HUDEP-2 (cell line): ENCODE results near the gene ZNF574.

Experiments used
- DNase-seq, 76 experiments: peaks; one replicate each; lab custom pipeline; 2025; ENCODE audit not compliant: unreplicated experiment in 76 of 76; lab: John Stamatoyannopoulos, UW

ZNF574 gene

GRCh38 chr19:42078538-42079275, 2.7 kb downstream of the ZNF574 start:
- DNase-seq: peak in 22 of 76 experiments; percentile 10 to 42 (median 20)

GRCh38 chr19:42079276-42079669, 3.3 kb downstream of the ZNF574 start:
- DNase-seq: no peak

- DNase-seq: no peak
Observed at GRCh38 chr19:42079886-42080763, 4.2 kb downstream of the ZNF574 start.

- DNase-seq: no peak
Observed at GRCh38 chr19:42080764-42081375, 4.9 kb downstream of the ZNF574 start.

- DNase-seq: peak in 22 of 76 experiments; percentile 6 to 50 (median 22)
Observed at GRCh38 chr19:42081584-42082203, 5.7 kb downstream of the ZNF574 start.

GRCh38 chr19:42083537-42083936, 7.6 kb downstream of the ZNF574 start:
- DNase-seq: no peak

DNA sequence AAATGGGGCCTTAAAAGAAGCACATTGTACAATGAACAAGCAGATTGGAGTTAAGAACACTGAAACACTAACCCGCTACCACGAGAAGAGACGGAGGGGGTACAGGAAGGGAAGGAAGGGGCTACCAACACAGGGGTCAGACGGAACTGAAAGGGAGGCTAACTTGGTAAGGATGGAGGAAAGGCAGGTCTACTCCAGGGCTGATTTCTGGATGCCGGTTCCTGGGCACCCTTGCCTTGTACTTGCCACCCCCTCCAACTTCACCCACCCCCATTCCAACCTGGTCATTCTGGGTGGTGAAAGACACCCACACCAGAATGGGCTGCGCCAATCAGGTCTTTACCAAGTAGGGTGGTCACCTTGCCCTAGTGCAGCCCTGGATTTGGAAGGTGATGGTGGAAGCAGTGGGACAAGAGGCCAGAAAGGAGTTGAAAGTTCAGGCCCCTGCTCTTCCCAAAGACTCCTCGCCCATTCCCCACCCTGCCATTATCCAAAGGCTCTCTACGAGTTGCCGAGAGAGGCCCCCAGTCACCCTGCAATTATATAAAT, 10.3 kb downstream of the ZNF574 start:
- no peak for DNase-seq

GRCh38 chr19:42086770-42087550, 11.0 kb downstream of the ZNF574 start:
- DNase-seq: no peak

GRCh38 chr19:42088471-42089190, 12.7 kb downstream of the ZNF574 start:
- DNase-seq: no peak

DNA sequence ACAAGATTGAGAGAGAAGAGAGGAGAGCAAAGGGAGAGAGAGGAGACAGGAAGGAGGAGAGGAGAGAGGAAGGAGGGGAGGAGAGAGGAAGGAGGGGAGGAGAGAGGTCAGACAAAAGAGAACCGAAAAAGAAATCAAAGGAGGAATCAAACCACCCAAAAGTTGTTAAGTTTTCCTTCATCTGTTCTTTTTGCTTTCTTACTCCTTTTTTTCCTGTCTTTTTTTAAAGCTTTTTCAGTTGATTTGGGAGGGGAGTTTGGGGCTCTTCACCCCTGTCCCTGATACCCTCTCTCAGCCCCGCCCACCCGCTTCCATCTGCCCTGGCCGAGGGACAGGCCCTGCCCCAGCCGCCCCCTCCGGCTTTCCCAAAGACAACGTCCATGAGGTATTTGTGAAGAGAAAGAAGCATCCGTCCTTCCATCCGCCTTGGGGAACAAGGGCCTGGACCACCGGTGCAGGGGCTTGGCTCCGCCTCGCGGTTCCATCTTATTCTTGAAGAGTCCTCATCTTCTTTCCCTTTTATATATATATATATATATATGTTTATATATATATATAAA, 13.3 kb downstream of the ZNF574 start:
- DNase-seq: no peak

DNA sequence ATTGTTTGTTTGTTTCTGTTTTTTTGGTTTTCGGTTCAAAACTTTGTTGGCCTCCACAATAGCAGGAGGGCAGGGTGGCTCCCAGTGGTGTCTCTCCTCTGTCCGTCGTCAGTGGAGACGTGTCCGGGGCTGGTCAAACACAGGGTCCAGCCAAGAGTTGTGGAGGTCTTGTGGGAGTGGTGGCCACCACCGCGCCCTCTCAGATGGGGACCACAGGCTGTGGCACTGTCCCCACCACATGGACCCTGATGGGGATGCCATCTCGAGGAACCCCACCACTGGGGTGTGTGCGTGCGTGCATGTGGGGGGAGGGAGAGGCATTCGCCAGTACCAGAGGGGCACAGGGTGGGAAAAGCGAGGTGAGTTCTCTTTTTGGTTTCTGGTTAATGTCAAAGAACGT, 13.8 kb downstream of the ZNF574 start:
- no peak for DNase-seq

DNA sequence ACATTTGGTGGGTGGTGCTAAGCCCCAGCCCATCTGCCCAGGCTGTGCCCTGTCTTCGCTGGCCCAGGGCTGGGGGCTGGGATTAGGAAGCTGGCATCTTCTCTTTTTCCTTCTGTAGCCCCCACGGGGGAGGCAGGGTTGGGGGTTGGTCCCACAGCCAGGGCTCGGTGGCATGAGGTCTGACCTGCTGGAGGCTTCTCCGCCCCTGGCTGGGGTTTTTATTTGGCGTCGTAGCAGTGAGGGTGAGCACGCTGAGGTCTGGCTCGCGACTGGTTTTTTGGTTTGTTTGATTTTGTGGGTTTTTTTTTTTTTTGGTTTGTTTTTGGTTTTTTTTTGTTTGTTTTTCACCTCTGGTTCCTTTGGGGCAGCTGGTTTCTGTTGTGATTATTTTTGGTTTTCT, 14.7 kb downstream of the ZNF574 start:
- DNase-seq: no peak

DNA sequence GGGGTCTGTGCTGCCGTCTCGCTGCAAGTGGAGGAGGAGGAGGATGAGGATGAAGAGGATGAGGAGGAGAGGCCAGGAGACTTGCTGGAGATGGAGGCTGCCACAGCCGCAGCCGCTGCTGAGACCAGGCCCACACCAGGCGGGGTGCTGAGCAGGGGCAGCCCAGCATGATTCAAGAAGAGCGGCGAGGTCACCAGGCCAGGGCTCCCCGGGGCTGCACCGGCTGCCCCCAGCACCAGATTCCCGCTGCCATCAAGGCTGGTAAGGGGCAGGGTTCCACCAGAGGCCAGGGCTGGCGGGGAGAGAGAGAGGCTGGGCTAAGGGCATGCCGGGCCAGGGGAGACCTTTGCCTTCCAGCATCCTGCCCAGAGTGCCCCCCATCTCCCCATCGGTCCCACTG, 15.3 kb downstream of the ZNF574 start:
- DNase-seq: no peak

DNA sequence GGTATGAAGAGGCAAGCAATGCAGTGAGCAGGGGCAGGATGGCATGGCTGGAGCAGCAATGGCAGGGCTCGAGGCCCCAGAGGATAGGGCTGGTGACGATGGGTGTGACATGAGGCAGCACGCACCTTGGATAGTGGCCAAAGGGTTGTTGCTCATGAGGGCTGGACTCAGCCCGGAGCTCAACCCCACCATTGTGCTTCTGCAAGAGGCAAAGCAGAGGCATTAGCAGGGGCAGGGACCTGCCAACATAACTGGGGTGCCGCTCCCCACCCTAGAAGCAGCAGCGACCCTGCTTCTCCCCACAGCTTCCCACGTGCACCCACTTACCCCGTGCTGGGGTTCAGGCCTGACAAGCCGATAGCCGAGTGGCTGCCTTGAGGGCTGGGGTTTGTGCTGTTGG, 15.8 kb downstream of the ZNF574 start:
- peak in 74 of 76 experiments; percentile 48 to 94 (median 84) for DNase-seq

DNA sequence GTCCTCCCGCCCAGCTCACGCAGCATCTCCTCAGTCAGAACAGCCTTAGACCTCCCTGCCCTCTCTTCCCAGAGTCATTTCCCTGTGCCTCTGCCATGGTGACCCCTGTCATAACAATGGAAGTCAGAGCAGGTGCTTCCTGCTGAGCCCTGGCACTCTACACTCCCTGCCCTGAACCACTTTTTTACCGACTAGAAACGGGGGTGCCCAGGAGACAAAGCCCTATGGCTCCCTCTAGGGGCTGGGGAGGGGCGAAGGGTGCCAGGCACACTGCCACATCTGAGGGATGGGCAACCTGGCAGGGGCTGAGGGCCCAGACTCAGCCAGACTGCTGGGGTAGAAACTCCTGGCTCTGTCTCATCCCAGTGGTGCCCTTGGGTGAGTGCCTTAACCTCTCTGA, 16.4 kb downstream of the ZNF574 start:
- peak in 67 of 76 experiments; percentile 14 to 74 (median 55) for DNase-seq

- no peak for DNase-seq
Observed at GRCh38 chr19:42093505-42093904, 17.5 kb downstream of the ZNF574 start.

DNA sequence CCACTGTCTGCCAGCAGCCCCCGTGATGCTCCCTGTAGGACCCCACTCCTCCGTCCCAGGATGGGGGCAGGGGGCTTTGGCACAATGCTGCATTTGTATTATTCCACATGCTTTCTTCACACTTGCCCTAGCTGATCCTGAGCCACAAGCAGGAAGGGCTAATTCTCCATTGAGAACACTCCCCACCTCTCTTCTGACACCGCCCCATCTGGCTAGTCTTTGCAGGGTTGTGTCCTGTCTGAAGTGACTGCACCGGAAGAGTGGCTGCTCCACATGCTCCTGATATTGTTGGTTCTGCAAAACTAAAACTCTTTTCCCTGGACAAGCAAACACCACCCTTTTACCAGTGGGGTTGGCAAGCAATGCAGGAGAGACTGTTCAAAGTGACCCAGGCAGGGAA, 18.0 kb downstream of the ZNF574 start:
- DNase-seq: no peak

- DNase-seq: no peak
Observed at GRCh38 chr19:42095142-42095813, 19.3 kb downstream of the ZNF574 start.
